GM21447 (cell line): ENCODE data around the gene FAM3B.

ENCODE experiments used
- ATAC-seq: cut with Tn5 transposase; IDR thresholded peaks from one replicate; pipeline ENCODE4 v1.9.1; 2021; ENCODE audit not compliant: unreplicated experiment

The FAM3B gene

GRCh38 chr21:41318218-41318617 is 1.6 kb downstream of the FAM3B start:
- ATAC-seq, result no peak

GRCh38 chr21:41319273-41319672 is 2.7 kb downstream of the FAM3B start:
- no peak for ATAC-seq

GRCh38 chr21:41321211-41321907 is 4.8 kb downstream of the FAM3B start:
- no peak for ATAC-seq

- no peak for ATAC-seq
These were observed 5.4 kb downstream of the FAM3B start for GRCh38 chr21:41321908-41322495.

GRCh38 chr21:41322496-41323382 is 6.1 kb downstream of the FAM3B start:
- no peak for ATAC-seq

- ATAC-seq, result no peak
These were observed 8.7 kb downstream of the FAM3B start for GRCh38 chr21:41325138-41325912.

GRCh38 chr21:41326414-41327080 is 9.9 kb downstream of the FAM3B start:
- ATAC-seq, result no peak

GRCh38 chr21:41327753-41328152 is 11.2 kb downstream of the FAM3B start:
- ATAC-seq, result no peak

- no peak for ATAC-seq
These were observed 12.3 kb downstream of the FAM3B start for GRCh38 chr21:41328660-41329607.

- no peak for ATAC-seq
These were observed 17.2 kb downstream of the FAM3B start for GRCh38 chr21:41333752-41334151.

GRCh38 chr21:41337515-41337914 is 20.9 kb downstream of the FAM3B start:
- ATAC-seq, result no peak

- ATAC-seq, result no peak
These were observed 21.9 kb downstream of the FAM3B start for GRCh38 chr21:41338455-41338854.

GRCh38 chr21:41342035-41342434 is 25.4 kb downstream of the FAM3B start:
- ATAC-seq, result no peak

- ATAC-seq, result no peak
These were observed 27.5 kb downstream of the FAM3B start for GRCh38 chr21:41344146-41344545.

- ATAC-seq, result no peak
These were observed 28.8 kb downstream of the FAM3B start for GRCh38 chr21:41345356-41345755.

- no peak for ATAC-seq
These were observed 29.5 kb downstream of the FAM3B start for GRCh38 chr21:41345934-41346685.

GRCh38 chr21:41346758-41347157 is 30.2 kb downstream of the FAM3B start:
- ATAC-seq, result no peak

- no peak for ATAC-seq
These were observed 31.8 kb downstream of the FAM3B start for GRCh38 chr21:41348434-41348833.

- ATAC-seq, result no peak
These were observed 32.5 kb downstream of the FAM3B start for GRCh38 chr21:41349126-41349525.
